OCI-LY3 (cell line): ENCODE data around the gene DCUN1D3.

Experiments
- H2AFZ ChIP-seq: fragments of 200-600, 300-600 bp; shearing (Covaris generic); 2 replicates; pipeline ENCODE4 v1.6.0; 2014; ENCODE audit warnings: antibody characterized with exemption, low read depth, low read length
- H3K27ac ChIP-seq: fragments of 200-600, 300-600 bp; sonication (generic); 2 replicates; pipeline ENCODE4 v1.5.1; 2014; ENCODE audit warnings: mild to moderate bottlenecking, low read length, moderate library complexity, mixed read lengths
- H3K27me3 ChIP-seq: fragments of 200-600, 300-600 bp; sonication (generic); 2 replicates; pipeline ENCODE4 v1.6.1; 2014; ENCODE audit warnings: low read depth, low read length, mixed read lengths
- H3K36me3 ChIP-seq: fragments of 200-600, 300-600 bp; sonication (generic); replicated peaks from 2 replicates; pipeline ENCODE3; 2014; ENCODE audit warnings: low read depth, low read length, mixed read lengths
- H3K4me1 ChIP-seq: fragments of 300-600, 200-600 bp; sonication (generic); 2 replicates; pipeline ENCODE4 v1.6.1; 2014; ENCODE audit warnings: low read length, mixed read lengths
- H3K4me2 ChIP-seq: fragments of 200-600, 300-600 bp; sonication (generic); 2 replicates; pipeline ENCODE4 v1.6.1; 2014; ENCODE audit warnings: low read length, mixed read lengths
- H3K4me3 ChIP-seq: fragments of 300-600, 200-600 bp; sonication (generic); 2 replicates; pipeline ENCODE4 v1.5.1; 2014; ENCODE audit warnings: antibody characterized with exemption, mild to moderate bottlenecking, low read length, moderate library complexity
- H3K79me2 ChIP-seq: fragments of 300-600, 200-600 bp; shearing (Covaris generic); 2 replicates; pipeline ENCODE4 v1.6.1; 2014; ENCODE audit warnings: mild to moderate bottlenecking, low read length, mixed read lengths
- H3K9ac ChIP-seq: fragments of 300-600, 200-600 bp; shearing (Covaris generic); 2 replicates; pipeline ENCODE4 v1.6.0; 2014; ENCODE audit warnings: mild to moderate bottlenecking, low read length, moderate library complexity
- H3K9me3 ChIP-seq: fragments of 200-600, 300-600 bp; shearing (Covaris generic); 2 replicates; pipeline ENCODE4 v1.6.1; 2014; ENCODE audit warnings: low read length, mixed read lengths; ENCODE audit not compliant: insufficient read depth
- H4K20me1 ChIP-seq: fragments of 200-600, 300-600 bp; sonication (generic); 2 replicates; pipeline ENCODE4 v1.6.1; 2016; ENCODE audit warnings: low read length, mixed read lengths; ENCODE audit not compliant: insufficient read depth
- EZH2phosphoT487 ChIP-seq: fragments of 200-600 bp; shearing (Covaris generic); IDR thresholded peaks from 2 replicates; pipeline ENCODE4 v1.6.1; 2018; ENCODE audit warnings: antibody characterized with exemption, mixed run types, low read depth
- TF ChIP-seq, protein P1 (sequence below): fragments of 200-600, 300-600 bp; sonication (generic); IDR thresholded peaks from 2 replicates; pipeline ENCODE4 v1.5.1; 2014; ENCODE audit warnings: antibody characterized with exemption, low read length, low read depth

The DCUN1D3 gene

DNA sequence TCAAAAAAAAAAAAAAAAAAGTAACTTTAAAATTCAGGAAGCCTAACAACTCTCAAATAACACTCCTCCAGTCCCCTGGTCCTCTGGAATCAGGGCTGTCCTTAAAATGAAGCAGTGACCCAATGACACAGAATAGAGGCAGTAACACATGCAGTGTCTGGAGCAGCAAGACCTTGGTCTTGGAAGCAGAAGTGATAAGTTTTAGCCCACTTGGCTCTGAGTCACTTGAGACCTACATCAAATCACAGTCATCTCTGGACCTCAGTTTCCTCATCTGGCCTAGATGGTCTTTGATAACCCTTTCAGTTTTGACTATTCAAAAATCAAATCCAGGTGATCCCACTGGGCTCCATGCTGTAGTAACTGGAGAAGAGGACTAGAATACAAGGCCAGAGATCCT, 39.5 kb upstream of the DCUN1D3 start:
- Histone ChIP-seq H3K4me3 (no peak overlapping the region), H4K20me1 (no peaks in the 10 kb centered on the region), H3K4me2 (no peak overlapping the region), H3K4me1 (peaks cover 18% of the 10 kb centered on the region), H3K36me3 (no peaks in the 10 kb centered on the region), H2AFZ (no peak overlapping the region), H3K79me2 (no peaks in the 10 kb centered on the region), H3K27me3 (peaks cover 16% of the 10 kb centered on the region), H3K9ac (no peak overlapping the region), H3K27ac (no peak overlapping the region), H3K9me3 (no peaks in the 10 kb centered on the region)
- no peak for TF ChIP-seq EZH2phosphoT487

DNA sequence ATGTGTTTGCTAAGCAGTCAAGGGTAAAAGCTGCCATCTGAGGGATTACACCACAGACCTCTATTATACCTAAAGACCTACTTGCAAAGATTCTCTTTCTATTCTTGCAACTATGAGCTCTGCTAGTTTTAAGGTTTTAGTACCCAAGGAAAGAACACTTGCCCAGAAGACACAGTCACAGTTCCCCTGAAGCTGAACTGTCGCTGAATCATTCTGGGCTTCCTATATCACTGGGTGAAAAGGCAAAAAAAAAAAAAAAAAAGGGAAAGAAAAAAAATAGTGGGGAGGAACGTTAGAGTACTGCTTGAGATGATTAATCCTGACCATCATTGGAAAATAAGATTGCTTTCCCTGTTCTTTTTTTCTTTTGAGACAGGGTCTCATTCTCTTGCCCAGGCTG, 38.3 kb upstream of the DCUN1D3 start:
- H2AFZ ChIP-seq = no peak overlapping the region
- no peaks in the 10 kb centered on the region for H3K36me3 ChIP-seq

DNA sequence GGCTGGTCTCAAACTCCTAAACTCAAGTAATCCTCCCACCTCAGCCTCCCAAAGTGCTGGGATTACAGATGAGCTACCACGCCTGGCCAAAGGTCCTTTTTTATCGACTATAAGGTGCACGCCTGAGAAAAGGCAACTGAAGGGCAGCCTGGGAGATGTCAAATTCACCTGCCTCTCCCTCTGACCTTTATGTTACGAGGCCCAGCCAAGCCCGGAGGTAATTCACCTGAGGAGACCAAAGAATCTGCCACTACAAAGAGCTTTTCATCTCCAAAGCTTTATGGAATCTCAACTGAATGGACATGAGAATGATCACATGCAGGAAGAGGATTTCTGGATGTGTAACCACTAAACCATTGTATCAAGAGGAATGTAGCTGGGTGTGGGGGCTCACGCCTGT, 37.6 kb upstream of the DCUN1D3 start:
- no peaks in the 10 kb centered on the region for H3K79me2 ChIP-seq
- H3K27ac ChIP-seq = no peak overlapping the region
- peaks cover 18% of the 10 kb centered on the region for H3K4me1 ChIP-seq
- no peaks in the 10 kb centered on the region for H3K36me3 ChIP-seq
- peaks cover 20% of the 10 kb centered on the region for H3K27me3 ChIP-seq
- H2AFZ ChIP-seq = no peak overlapping the region
- H4K20me1 ChIP-seq = no peaks in the 10 kb centered on the region
- TF ChIP-seq, protein P1, sequence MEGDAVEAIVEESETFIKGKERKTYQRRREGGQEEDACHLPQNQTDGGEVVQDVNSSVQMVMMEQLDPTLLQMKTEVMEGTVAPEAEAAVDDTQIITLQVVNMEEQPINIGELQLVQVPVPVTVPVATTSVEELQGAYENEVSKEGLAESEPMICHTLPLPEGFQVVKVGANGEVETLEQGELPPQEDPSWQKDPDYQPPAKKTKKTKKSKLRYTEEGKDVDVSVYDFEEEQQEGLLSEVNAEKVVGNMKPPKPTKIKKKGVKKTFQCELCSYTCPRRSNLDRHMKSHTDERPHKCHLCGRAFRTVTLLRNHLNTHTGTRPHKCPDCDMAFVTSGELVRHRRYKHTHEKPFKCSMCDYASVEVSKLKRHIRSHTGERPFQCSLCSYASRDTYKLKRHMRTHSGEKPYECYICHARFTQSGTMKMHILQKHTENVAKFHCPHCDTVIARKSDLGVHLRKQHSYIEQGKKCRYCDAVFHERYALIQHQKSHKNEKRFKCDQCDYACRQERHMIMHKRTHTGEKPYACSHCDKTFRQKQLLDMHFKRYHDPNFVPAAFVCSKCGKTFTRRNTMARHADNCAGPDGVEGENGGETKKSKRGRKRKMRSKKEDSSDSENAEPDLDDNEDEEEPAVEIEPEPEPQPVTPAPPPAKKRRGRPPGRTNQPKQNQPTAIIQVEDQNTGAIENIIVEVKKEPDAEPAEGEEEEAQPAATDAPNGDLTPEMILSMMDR = no peak
- no peak for TF ChIP-seq EZH2phosphoT487
- no peak overlapping the region for H3K4me2 ChIP-seq
- no peak overlapping the region for H3K4me3 ChIP-seq
- no peaks in the 10 kb centered on the region for H3K9me3 ChIP-seq
- no peak overlapping the region for H3K9ac ChIP-seq

More for the DNA sequence above, 38.3 kb upstream of the DCUN1D3 start:
- Histone ChIP-seq H3K27ac (no peak overlapping the region), H4K20me1 (no peaks in the 10 kb centered on the region), H3K9ac (no peak overlapping the region), H3K27me3 (peaks cover 20% of the 10 kb centered on the region), H3K4me2 (no peak overlapping the region), H3K4me1 (peaks cover 18% of the 10 kb centered on the region), H3K9me3 (no peaks in the 10 kb centered on the region), H3K79me2 (no peaks in the 10 kb centered on the region), H3K4me3 (no peak overlapping the region)
- TF ChIP-seq, protein P1 = no peak
- TF ChIP-seq EZH2phosphoT487 = no peak

DNA sequence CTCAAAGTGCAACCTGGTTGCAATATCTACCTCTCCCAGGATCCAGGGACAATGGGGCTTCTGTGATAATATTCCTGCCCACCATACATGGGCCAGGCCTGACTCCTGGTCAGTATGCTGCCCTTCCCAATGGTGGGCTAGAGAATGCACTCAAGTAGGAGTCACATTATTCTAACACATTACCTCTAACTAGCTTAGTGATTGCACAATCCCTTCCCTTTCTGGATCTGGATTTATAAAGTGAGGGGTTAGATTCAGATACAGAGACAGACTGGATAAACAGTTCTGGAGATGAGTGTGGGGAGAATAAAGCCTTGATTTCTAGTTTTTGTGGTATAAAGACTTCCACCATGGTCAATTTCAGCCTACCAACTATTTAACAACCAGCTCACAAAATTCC, 33.4 kb upstream of the DCUN1D3 start:
- Histone ChIP-seq H4K20me1 (no peaks in the 10 kb centered on the region), H3K9ac (no peak overlapping the region), H3K27me3 (peaks cover 20% of the 10 kb centered on the region), H3K4me1 (peaks cover 7% of the 10 kb centered on the region), H3K36me3 (no peaks in the 10 kb centered on the region), H3K27ac (no peak overlapping the region), H3K79me2 (no peaks in the 10 kb centered on the region), H3K9me3 (no peaks in the 10 kb centered on the region), H2AFZ (no peak overlapping the region), H3K4me2 (no peak overlapping the region), H3K4me3 (no peak overlapping the region)
- TF ChIP-seq, protein P1 = no peak
- no peak for TF ChIP-seq EZH2phosphoT487

DNA sequence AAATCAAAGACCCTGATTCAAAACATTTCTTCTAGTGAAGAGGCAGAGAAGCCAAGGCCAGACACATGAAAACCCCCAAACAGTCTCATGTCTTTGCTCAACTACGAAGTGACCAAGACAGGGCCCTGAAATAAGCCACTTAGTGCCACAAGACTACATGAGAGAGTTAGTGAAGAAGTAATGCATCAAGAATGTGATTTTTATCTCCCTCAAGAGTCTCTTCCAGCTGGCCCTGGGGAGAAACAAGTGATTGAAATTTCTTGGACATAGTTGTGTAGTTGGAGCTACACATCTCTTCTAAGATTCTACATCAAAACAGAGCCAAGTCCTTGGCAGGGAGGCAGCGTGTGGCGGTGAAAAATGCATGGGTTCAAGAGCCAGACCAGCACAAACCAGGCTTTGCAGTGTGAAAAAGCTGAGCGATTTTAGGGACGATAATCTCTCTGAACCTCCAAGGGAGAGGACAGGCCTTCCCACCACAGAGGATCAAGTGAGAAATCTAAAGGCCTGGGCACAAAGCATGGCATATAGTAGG, 31.0 kb upstream of the DCUN1D3 start:
- Histone ChIP-seq H4K20me1 (no peaks in the 10 kb centered on the region), H3K9ac (no peak overlapping the region), H3K79me2 (no peaks in the 10 kb centered on the region), H2AFZ (no peak overlapping the region), H3K36me3 (no peaks in the 10 kb centered on the region), H3K4me3 (no peak overlapping the region), H3K9me3 (no peaks in the 10 kb centered on the region), H3K27me3 (peaks cover 16% of the 10 kb centered on the region), H3K4me1 (no peaks in the 10 kb centered on the region), H3K27ac (no peak overlapping the region), H3K4me2 (no peak overlapping the region)
- TF ChIP-seq, protein P1 = no peak
- TF ChIP-seq EZH2phosphoT487 = no peak
